Fibroblast of villous mesenchyme (primary cell): ENCODE results near the gene GATD1. TPM values are rescaled to one million over a fixed set of nuclear protein-coding genes. Genes with fewer than 3 reads are reported as not detected.

Source experiments
- DNase-seq: peaks from one replicate; pipeline ENCODE4 v3.0.0-alpha.2; 2010; ENCODE audit warnings: low read depth
- H3K4me3 ChIP-seq: 2 replicates; pipeline ENCODE4 v1.5.1; 2011; ENCODE audit warnings: low read depth, mild to moderate bottlenecking, low read length
- total RNA-seq: library from RNA; depleted of rRNA; stranded (reverse); fragments of >200 nt; gene quantifications from 2 replicates; pipeline ENCODE4 v1.2.3, GENCODE V29; 2012
- TF ChIP-seq, protein P1 (sequence below): IDR thresholded peaks from 2 replicates; pipeline ENCODE4 v1.5.1; 2012; ENCODE audit warnings: low read depth, mild to moderate bottlenecking, low read length; ENCODE audit not compliant: insufficient read depth

GATD1 gene
- total RNA-seq, 1 donor = 26.3 TPM

DNA sequence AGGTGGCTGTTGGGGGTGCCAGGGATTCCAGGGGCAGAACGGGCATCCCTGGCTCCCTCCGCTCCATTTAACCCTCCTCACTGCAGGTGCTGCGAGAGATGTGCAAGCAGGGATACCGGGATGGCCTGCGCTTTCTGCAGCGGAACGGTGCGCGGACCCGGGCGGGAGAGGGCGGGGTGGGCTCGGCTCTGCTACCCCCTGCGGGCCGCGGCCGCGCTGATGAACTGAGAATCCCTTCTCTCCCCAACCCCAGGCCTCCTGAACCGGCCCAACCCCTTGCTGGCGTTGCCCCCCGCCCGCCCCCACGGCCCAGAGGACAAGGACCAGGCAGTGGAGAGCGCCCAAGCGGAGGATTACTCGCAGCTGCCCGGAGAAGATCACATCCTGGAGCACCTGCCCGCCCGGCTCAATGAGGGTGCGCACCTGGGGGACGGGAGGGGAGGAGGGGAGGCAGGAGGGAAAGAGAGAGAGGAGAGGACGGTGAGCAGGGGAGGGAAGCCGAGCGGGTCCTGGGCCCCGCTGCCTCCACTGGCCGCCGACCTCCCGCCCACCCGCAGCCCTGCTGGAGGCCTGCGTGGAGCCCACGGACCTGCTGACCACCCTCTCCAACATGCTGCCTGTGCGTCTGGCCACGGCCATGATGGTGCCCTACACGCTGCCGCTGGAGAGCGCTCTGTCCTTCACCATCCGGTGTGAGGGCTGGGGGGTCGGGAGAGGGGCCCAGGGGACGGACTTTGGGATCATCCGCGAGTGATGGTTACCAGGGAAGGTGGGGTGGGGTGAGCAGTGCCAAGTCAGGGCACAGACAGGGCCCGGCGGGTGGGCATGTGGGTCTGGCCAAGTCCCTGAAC, 46.4 kb upstream of the GATD1 start:
- H3K4me3 ChIP-seq = no peak overlapping the region
- no peak for DNase-seq
- TF ChIP-seq, protein P1, sequence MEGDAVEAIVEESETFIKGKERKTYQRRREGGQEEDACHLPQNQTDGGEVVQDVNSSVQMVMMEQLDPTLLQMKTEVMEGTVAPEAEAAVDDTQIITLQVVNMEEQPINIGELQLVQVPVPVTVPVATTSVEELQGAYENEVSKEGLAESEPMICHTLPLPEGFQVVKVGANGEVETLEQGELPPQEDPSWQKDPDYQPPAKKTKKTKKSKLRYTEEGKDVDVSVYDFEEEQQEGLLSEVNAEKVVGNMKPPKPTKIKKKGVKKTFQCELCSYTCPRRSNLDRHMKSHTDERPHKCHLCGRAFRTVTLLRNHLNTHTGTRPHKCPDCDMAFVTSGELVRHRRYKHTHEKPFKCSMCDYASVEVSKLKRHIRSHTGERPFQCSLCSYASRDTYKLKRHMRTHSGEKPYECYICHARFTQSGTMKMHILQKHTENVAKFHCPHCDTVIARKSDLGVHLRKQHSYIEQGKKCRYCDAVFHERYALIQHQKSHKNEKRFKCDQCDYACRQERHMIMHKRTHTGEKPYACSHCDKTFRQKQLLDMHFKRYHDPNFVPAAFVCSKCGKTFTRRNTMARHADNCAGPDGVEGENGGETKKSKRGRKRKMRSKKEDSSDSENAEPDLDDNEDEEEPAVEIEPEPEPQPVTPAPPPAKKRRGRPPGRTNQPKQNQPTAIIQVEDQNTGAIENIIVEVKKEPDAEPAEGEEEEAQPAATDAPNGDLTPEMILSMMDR = no peak

DNA sequence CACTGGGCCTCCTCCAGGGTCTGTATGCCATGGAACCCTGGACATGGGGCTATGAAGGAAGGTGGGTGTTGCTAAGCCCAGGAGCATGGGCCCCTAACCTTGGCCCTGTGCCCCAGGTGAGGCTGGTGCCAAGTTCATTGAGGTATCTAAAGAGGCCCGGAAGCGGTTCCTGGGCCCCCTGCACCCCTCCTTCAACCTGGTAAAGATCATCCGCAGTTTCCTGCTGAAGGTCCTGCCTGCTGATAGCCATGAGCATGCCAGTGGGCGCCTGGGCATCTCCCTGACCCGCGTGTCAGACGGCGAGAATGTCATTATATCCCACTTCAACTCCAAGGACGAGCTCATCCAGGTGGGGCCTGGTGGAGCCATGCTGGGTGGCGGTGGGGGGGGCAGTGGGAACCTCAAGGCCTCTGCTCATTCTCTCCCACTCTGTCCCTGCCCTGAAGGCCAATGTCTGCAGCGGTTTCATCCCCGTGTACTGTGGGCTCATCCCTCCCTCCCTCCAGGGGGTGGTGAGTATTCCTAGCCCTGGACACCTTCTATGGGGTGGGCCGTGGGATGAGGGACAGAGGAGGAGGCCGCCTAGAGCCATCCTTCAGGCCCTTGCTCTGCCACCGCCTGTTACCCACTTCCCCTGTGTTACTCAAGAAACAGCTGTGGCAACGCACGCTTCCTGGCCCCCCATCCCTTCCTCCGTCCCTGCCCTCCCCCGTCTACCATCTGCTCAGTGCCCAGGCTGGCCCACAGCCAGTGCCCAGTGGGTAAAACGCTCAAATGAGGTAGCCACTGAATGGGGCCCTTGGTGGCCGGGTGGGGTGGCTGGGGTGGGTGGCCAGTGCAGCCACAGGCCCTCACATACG, 44.5 kb upstream of the GATD1 start:
- H3K4me3 ChIP-seq = no peak overlapping the region
- TF ChIP-seq, protein P1 = no peak
- no peak for DNase-seq

DNA sequence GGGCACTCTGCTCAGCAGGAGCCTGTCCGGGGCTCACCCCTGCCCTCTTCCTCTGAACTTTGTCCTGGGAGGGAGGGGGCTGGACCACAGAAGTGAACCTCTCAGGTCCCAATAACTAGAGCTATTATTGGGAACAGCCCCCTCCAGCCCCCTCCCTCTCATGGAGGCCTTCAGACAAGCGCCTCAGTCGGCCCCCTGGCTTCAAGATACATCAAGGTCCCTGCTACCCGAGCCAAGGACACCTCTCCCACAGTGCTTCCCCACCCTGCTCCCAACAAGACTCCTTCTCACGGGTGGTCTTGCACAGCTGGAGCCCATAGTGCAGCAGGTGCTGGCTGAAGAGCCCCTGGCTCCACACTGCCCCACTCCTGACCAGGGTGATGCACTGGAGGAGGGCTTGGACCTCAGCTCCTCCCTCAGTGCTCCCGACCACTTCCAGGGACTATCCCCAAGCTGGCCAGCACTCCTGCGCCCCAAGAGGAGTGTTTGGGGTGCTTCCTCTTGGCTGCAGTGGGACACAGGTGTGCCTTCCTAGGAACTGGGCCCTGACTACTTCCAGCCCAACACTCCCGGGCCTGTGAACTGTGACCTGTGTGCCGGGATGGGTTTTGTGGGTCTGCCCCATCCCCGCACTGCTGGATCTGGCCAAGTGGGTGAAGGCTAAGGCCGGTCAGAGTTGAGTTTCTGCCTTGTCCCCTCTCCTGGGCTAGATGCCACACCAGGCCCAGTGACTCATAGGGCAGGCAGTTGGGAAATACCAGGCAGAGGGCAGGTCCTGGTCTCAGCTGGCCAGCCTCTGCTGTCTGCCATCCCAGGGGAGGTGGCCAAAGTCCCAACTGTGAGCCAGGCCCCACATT, 43.6 kb upstream of the GATD1 start:
- no peak for DNase-seq

GRCh38 chr11:819943-820649, 42.8 kb upstream of the GATD1 start:
- DNase-seq = peak; percentile 78

More for the DNA sequence above, 43.6 kb upstream of the GATD1 start:
- H3K4me3 ChIP-seq = peak overlapping the region; percentile 70
- TF ChIP-seq, protein P1 = no peak

GRCh38 chr11:819129-819931, 42.0 kb upstream of the GATD1 start:
- DNase-seq = peak; percentile 85
- peak overlapping the region; percentile 70 for H3K4me3 ChIP-seq
- TF ChIP-seq, protein P1 = no peak

More at GRCh38 chr11:819943-820649, 42.8 kb upstream of the GATD1 start:
- TF ChIP-seq, protein P1 = no peak
- peak overlapping the region; percentile 70 for H3K4me3 ChIP-seq
